HT1080 (cell line): Measurements from ENCODE around the gene DCTN5. TPM values are rescaled to one million over a fixed set of nuclear protein-coding genes. Genes with fewer than 3 reads are reported as not detected.

Source experiments
- DNase-seq: peaks from one replicate; pipeline ENCODE4 v3.0.0-alpha.2; 2015; ENCODE audit warnings: low read depth
- total RNA-seq: library from RNA; depleted of rRNA; stranded (reverse); fragments of >200 nt; shearing (Covaris generic); gene quantifications from 2 replicates; pipeline ENCODE4 v1.2.3, GENCODE V29; 2014

Gene DCTN5
- total RNA-seq, 1 experiment from 2014 or later: 76.1 TPM

GRCh38 chr16:23651943-23652468, 10.7 kb downstream of the DCTN5 start:
- no peak for DNase-seq

- DNase-seq: no peak
Observed at GRCh38 chr16:23663918-23664317, 22.7 kb downstream of the DCTN5 start.

- DNase-seq: no peak
Observed at GRCh38 chr16:23666571-23667354, 25.5 kb downstream of the DCTN5 start.

GRCh38 chr16:23667355-23667659, 26.0 kb downstream of the DCTN5 start:
- no peak for DNase-seq

GRCh38 chr16:23668225-23668624, 27.0 kb downstream of the DCTN5 start:
- DNase-seq: no peak

GRCh38 chr16:23668873-23669272, 27.6 kb downstream of the DCTN5 start:
- no peak for DNase-seq

GRCh38 chr16:23670137-23670776, 29.0 kb downstream of the DCTN5 start:
- DNase-seq: peak; percentile 95

GRCh38 chr16:23673971-23674614, 32.8 kb downstream of the DCTN5 start:
- DNase-seq: no peak

- DNase-seq: no peak
Observed at GRCh38 chr16:23676924-23677480, 35.7 kb downstream of the DCTN5 start.

- peak; percentile 93 for DNase-seq
Observed at GRCh38 chr16:23678430-23679273, 37.4 kb downstream of the DCTN5 start, which contains the start of gene PLK1. Gene PLK1 (plus strand): TSS chr16:23678889. CDS start chr16:23678933, 44 bp downstream.

- DNase-seq: peak; percentile 66
Observed at GRCh38 chr16:23679274-23679985, 38.2 kb downstream of the DCTN5 start.

- no peak for DNase-seq
Observed at GRCh38 chr16:23679986-23680336, 38.7 kb downstream of the DCTN5 start.

- DNase-seq: no peak
Observed at GRCh38 chr16:23682181-23682580, 40.9 kb downstream of the DCTN5 start.

- DNase-seq: no peak
Observed at GRCh38 chr16:23683487-23683886, 42.2 kb downstream of the DCTN5 start.

- DNase-seq: no peak
Observed at GRCh38 chr16:23687034-23687808, 46.0 kb downstream of the DCTN5 start.

- DNase-seq: no peak
Observed at GRCh38 chr16:23689442-23690187, 48.3 kb downstream of the DCTN5 start.

GRCh38 chr16:23690771-23691482, 49.7 kb downstream of the DCTN5 start:
- DNase-seq: no peak
